Calu3 (cell line): ENCODE data around the gene COX4I1. TPM values are rescaled to one million over a fixed set of nuclear protein-coding genes. Genes with fewer than 3 reads are reported as not detected.

ENCODE experiments used
- BruUV-seq: library from RNA; stranded (reverse); fragments of 400-500 nt; replicated peaks from 2 replicates; lab custom pipeline; 2021; lab: Mats Ljungman, UMichigan
- CTCF ChIA-PET: fragments of 300-600 bp; sonication (Branson Sonifier 250); formaldehyde crosslinking; loops from one replicate; lab custom pipeline; 2022; ENCODE audit warnings: antibody characterized with exemption; lab: Charles Lee
- DNase-seq: peaks from one replicate; pipeline ENCODE4 v3.0.0; 2022
- H3K27ac Mint-ChIP-seq: one replicate; pipeline ENCODE4 v1.8.0; 2022; ENCODE audit warnings: mixed read lengths; ENCODE audit not compliant: unreplicated experiment
- H3K27me3 Mint-ChIP-seq: one replicate; pipeline ENCODE4 v1.8.0; 2022; ENCODE audit warnings: mixed read lengths; ENCODE audit not compliant: unreplicated experiment
- H3K36me3 Mint-ChIP-seq: one replicate; pipeline ENCODE4 v1.8.0; 2022; ENCODE audit warnings: mild to moderate bottlenecking, moderate library complexity, mixed read lengths; ENCODE audit not compliant: insufficient read depth, unreplicated experiment
- H3K4me1 Mint-ChIP-seq: one replicate; pipeline ENCODE4 v1.8.0; 2022; ENCODE audit warnings: mild to moderate bottlenecking, low read depth, mixed read lengths; ENCODE audit not compliant: unreplicated experiment
- H3K4me3 Mint-ChIP-seq: one replicate; pipeline ENCODE4 v1.8.0; 2022; ENCODE audit warnings: mild to moderate bottlenecking, low read depth, moderate library complexity, mixed read lengths; ENCODE audit not compliant: unreplicated experiment
- H3K9me3 Mint-ChIP-seq: one replicate; pipeline ENCODE4 v1.8.0; 2022; ENCODE audit warnings: low read depth, mixed read lengths; ENCODE audit not compliant: unreplicated experiment
- CTCF ChIP-seq: fragments of 200-600 bp; IDR thresholded peaks from one replicate; pipeline ENCODE4 v1.8.0; 2022; ENCODE audit warnings: antibody characterized with exemption; ENCODE audit not compliant: unreplicated experiment
- intact Hi-C: fragments of 100-400 bp; cut with micrococcal nuclease; formaldehyde crosslinking; loops from one replicate; pipeline ENCODE4 v1.10.0; 2022; ENCODE audit not compliant: unreplicated experiment
- total RNA-seq: library from RNA; stranded (reverse); gene quantifications from 2 replicates; pipeline ENCODE4 v1.2.3, GENCODE V29; 2022

The COX4I1 gene
- total RNA-seq, 1 experiment from 2014 or later = 639 TPM

- no TSS peak for BruUV-seq
- intact Hi-C loops = no loop called here
- Mint-ChIP-seq H3K27me3 (peaks cover 90% of the 10 kb centered on the region), H3K9me3 (no peaks in the 10 kb centered on the region), H3K4me3 (no peak overlapping the region), H3K4me1 (peaks cover 6% of the 10 kb centered on the region), H3K36me3 (peaks cover 4% of the 10 kb centered on the region), H3K27ac (no peak overlapping the region)
- TF ChIP-seq CTCF = no peak
- CTCF ChIA-PET = no interaction called here
- no peak for DNase-seq
Observed at GRCh38 chr16:85840801-85841200, 41.3 kb downstream of the COX4I1 start.

- no peak for TF ChIP-seq CTCF
- H3K27me3 Mint-ChIP-seq = peaks cover 86% of the 10 kb centered on the region
- H3K4me1 Mint-ChIP-seq = peaks cover 9% of the 10 kb centered on the region
- intact Hi-C loops = no loop called here
- H3K4me3 Mint-ChIP-seq = no peak overlapping the region
- H3K9me3 Mint-ChIP-seq = no peaks in the 10 kb centered on the region
- DNase-seq = no peak
- BruUV-seq = no TSS peak
- H3K27ac Mint-ChIP-seq = no peak overlapping the region
- no peaks in the 10 kb centered on the region for H3K36me3 Mint-ChIP-seq
- CTCF ChIA-PET = no interaction called here
Observed at GRCh38 chr16:85842435-85842834, 42.9 kb downstream of the COX4I1 start.

GRCh38 chr16:85842848-85843247, 43.4 kb downstream of the COX4I1 start:
- no TSS peak for BruUV-seq
- H3K4me3 Mint-ChIP-seq = no peak overlapping the region
- no peak for DNase-seq
- H3K27me3 Mint-ChIP-seq = peaks cover 87% of the 10 kb centered on the region
- H3K4me1 Mint-ChIP-seq = peaks cover 13% of the 10 kb centered on the region
- H3K9me3 Mint-ChIP-seq = no peaks in the 10 kb centered on the region
- TF ChIP-seq CTCF = no peak
- CTCF ChIA-PET = no interaction called here
- intact Hi-C loops = no loop called here
- H3K27ac Mint-ChIP-seq = no peak overlapping the region
- no peaks in the 10 kb centered on the region for H3K36me3 Mint-ChIP-seq

- peaks cover 16% of the 10 kb centered on the region for H3K4me1 Mint-ChIP-seq
- peaks cover 85% of the 10 kb centered on the region for H3K27me3 Mint-ChIP-seq
Observed at GRCh38 chr16:85843471-85844168, 44.1 kb downstream of the COX4I1 start.

More at GRCh38 chr16:85843471-85844168, 44.1 kb downstream of the COX4I1 start:
- TF ChIP-seq CTCF = no peak
- H3K27ac Mint-ChIP-seq = no peak overlapping the region
- no peaks in the 10 kb centered on the region for H3K9me3 Mint-ChIP-seq
- intact Hi-C loops = no loop called here
- H3K4me3 Mint-ChIP-seq = no peak overlapping the region
- DNase-seq = no peak
- CTCF ChIA-PET = no interaction called here
- no peaks in the 10 kb centered on the region for H3K36me3 Mint-ChIP-seq
- no TSS peak for BruUV-seq
